HAP-1 (cell line): Measurements from ENCODE around the gene TUBGCP5.

Experiments
- DNase-seq, 2 experiments: peaks; one replicate each; pipeline ENCODE4 v3.0.0-alpha.2; 2016 to 2020; ENCODE audit warnings: low spot score in 2 of 2
- H3K27me3 ChIP-seq: fragments of 250-450 bp; sonication (Bioruptor Pico); 2 replicates; pipeline ENCODE4 v1.5.1; 2020; ENCODE audit warnings: low read depth, mild to moderate bottlenecking, moderate library complexity
- H3K36me3 ChIP-seq: fragments of 250-450 bp; sonication (Bioruptor Pico); replicated peaks from 2 replicates; pipeline ENCODE4 v1.5.1; 2020; ENCODE audit warnings: mild to moderate bottlenecking
- H3K4me1 ChIP-seq: fragments of 250-450 bp; sonication (Bioruptor Pico); 2 replicates; pipeline ENCODE4 v1.5.1; 2020; ENCODE audit warnings: mild to moderate bottlenecking
- H3K4me3 ChIP-seq: fragments of 250-450 bp; sonication (Bioruptor Pico); 2 replicates; pipeline ENCODE4 v1.5.1; 2020; ENCODE audit warnings: mild to moderate bottlenecking, moderate library complexity
- H3K9me3 ChIP-seq: fragments of 250-450 bp; sonication (Bioruptor Pico); 2 replicates; pipeline ENCODE4 v1.5.1; 2020; ENCODE audit warnings: mild to moderate bottlenecking, moderate library complexity
- in situ Hi-C: fragments of 300-500 bp; cut with MboI; formaldehyde crosslinking; loops from 3 replicates; pipeline ENCODE4 v1.14.3; 2020; ENCODE audit warnings: low sequenced_read_pairs, inconsistent platforms, mixed read lengths

Gene TUBGCP5

GRCh38 chr15:22960556-22960955 lies 78.8 kb downstream of the TUBGCP5 start:
- Histone ChIP-seq H3K4me1 (no peaks in the 10 kb centered on the region), H3K36me3 (no peaks in the 10 kb centered on the region), H3K27me3 (no peaks in the 10 kb centered on the region), H3K4me3 (no peak overlapping the region), H3K9me3 (no peaks in the 10 kb centered on the region)
- no peak for DNase-seq
- in situ Hi-C loops = no loop called here

- H3K4me1 ChIP-seq = no peaks in the 10 kb centered on the region
- H3K9me3 ChIP-seq = no peaks in the 10 kb centered on the region
- no peak for DNase-seq
- in situ Hi-C loops = no loop called here
- no peaks in the 10 kb centered on the region for H3K27me3 ChIP-seq
- no peak overlapping the region for H3K4me3 ChIP-seq
- H3K36me3 ChIP-seq = no peaks in the 10 kb centered on the region
Observed at GRCh38 chr15:22960126-22960525, 79.2 kb downstream of the TUBGCP5 start.

DNA sequence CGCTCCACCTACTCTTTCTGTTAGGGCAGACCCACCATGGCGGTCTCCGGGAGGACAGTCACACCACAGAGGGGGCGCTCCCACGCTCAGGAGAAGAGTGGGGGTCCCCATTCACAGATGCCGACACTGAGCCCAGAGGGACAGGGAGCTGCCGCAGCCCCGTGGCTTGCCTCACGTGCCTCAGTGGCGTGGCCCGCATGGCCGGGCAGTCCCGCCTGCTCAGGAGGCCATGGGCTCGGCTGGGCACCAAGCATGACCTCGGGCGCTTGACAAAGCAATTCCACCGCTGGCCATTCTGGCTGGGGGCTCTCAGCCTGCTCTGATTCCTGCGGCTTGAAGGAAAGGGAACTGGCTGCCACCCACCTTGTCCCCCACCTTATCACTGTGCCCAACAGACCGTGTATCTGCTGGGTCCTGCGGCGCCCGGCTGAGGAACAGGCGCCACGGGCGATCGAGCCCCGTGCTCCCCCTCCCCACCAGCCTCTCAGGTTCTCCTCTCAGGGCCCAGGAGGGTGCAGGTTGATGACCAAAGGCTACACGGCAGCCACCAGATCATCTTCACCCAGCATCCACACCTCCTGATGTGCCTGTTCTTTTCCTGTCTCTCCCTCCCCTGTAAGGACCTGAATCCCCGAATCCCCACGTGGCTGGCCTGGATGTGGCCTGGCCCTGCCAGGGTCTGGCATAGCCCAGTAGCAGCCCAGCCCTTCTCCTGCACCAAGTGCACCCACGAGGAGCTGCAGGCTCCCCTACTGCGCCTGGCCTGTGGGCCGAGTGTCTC lies 79.9 kb downstream of the TUBGCP5 start:
- Histone ChIP-seq H3K4me3 (no peak overlapping the region), H3K9me3 (no peaks in the 10 kb centered on the region), H3K4me1 (no peaks in the 10 kb centered on the region), H3K27me3 (no peaks in the 10 kb centered on the region), H3K36me3 (no peaks in the 10 kb centered on the region)
- no peak for DNase-seq
- in situ Hi-C loops = no loop called here

- no peak for DNase-seq
- Histone ChIP-seq H3K36me3 (no peaks in the 10 kb centered on the region), H3K4me1 (no peaks in the 10 kb centered on the region), H3K9me3 (no peaks in the 10 kb centered on the region), H3K4me3 (no peak overlapping the region), H3K27me3 (no peaks in the 10 kb centered on the region)
- in situ Hi-C loops = no loop called here
Observed at GRCh38 chr15:22958487-22959280, 80.7 kb downstream of the TUBGCP5 start.

DNA sequence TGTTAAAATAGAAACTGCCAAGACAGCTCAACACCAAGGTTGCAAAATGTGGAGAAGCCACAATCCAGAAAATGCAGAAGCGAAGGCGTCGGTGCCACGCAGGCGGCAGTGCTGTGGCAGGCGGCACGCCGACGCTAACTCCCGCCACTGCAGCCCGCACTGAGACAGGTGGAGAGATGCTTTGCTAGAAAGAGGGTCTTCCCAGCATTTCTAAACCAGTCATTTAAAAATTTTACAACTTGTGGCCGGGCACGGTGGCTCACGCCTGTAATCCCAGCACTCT lies 82.5 kb downstream of the TUBGCP5 start:
- H3K4me1 ChIP-seq = peaks cover 5% of the 10 kb centered on the region
- in situ Hi-C loops = no loop called here
- no peaks in the 10 kb centered on the region for H3K9me3 ChIP-seq
- no peak overlapping the region for H3K4me3 ChIP-seq
- no peak for DNase-seq
- H3K27me3 ChIP-seq = no peaks in the 10 kb centered on the region
- no peaks in the 10 kb centered on the region for H3K36me3 ChIP-seq

DNA sequence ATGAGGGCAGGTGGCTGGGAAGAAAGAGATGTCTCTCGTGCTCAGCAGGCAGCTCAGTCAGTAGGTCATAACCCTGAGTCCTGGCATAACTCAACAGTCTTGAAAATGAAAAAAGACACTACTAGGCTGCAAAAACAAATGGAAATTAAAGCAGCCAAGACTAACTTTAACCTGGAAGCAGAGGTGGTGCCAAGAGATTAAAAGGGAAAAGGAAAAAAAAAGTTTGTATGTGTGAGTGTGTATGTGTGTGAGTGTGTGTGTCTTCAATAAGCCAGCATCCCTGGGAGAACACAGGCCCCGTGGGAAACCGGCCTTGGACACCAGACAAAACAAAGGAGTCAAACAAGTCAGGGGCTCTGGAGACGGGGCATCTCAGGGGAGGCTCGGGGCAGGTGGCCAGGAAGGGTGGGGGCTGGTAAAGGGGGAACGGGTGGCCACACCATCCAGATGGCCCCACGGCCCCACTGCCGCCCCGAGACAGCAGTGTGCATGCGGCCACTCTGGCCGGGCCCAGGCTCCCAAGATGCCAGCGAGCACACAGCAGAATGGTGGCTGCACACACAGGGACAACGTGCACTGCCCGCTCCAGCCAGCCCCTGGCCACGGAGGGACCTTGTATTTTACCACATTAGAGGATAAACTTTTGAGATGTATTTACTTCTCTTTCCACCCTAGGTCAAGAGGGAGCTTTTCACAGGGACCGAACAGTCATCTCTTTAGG lies 83.0 kb downstream of the TUBGCP5 start:
- no peak for DNase-seq
- no peaks in the 10 kb centered on the region for H3K36me3 ChIP-seq
- no peaks in the 10 kb centered on the region for H3K9me3 ChIP-seq
- H3K4me3 ChIP-seq = no peak overlapping the region
- in situ Hi-C loops = no loop called here
- peaks cover 5% of the 10 kb centered on the region for H3K4me1 ChIP-seq
- no peaks in the 10 kb centered on the region for H3K27me3 ChIP-seq

DNA sequence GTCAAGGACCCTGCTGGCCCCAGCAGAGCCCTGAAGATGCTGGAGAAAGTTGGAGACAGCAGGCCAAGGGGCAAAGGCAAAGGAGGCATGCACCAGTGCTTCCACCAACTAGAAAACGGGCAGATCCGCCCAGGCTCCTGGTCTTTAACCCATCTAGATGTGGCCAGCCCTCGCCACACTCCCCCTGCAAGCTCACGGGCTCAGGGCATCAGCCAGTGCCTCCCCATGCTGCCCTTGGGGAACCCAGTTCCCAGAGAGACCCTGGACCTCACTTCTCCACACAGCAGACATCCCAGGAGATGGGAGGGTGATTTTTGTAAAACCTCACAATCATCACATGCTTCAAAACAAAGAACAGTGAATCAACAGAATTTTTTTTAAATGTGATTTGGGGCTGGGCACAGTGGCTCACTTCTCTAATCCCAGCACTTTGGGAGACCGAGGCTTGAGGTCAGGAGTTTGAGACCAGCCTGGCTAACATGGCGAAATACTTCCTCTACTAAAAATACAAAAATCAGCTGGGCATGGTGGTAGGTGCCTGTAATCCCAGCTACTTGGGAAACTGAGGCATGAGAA lies 83.7 kb downstream of the TUBGCP5 start:
- no peaks in the 10 kb centered on the region for H3K27me3 ChIP-seq
- H3K36me3 ChIP-seq = no peaks in the 10 kb centered on the region; the same call in 1 of the 2 replicates
- in situ Hi-C loops = no loop called here
- peaks cover 5% of the 10 kb centered on the region for H3K4me1 ChIP-seq
- H3K4me3 ChIP-seq = no peak overlapping the region
- H3K9me3 ChIP-seq = no peaks in the 10 kb centered on the region
- DNase-seq = no peak

DNA sequence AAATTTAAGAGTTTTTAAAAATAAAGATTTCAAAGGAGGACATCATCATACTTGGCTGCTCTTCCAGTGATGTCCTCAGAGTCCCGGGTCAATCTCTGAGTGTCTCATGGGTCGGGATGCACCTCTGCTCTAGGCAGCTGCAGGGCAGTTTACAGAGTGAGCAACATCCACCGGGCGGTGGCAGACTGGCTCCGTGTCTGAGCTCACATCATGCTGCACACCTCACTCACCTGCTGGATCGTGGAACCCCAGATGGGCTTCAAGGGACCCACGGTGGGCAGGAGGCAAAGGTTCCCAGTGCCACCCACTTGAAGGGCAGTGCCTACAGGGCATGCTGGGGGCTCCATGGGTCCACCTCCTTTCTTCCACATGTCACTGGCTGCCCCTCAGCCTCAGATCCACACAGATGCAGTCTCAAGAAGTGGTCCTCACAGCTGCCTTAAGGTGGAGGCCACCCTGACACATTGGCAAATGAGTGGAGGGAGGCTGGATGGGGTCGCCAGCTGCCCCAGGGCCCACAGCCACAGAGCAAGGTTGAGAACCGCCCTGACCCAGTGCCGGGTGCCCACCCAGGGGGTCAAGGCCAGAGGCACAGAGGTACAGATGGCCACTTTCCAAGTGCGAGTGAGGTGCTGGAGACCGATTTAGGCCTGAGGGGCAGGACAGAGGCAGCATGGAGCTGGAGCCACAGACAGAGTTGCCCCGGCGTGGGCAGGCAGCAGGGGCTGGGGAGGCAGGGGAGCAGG lies 84.4 kb downstream of the TUBGCP5 start:
- DNase-seq = no peak
- Histone ChIP-seq H3K36me3 (no peaks in the 10 kb centered on the region; the same call in 1 of the 2 replicates), H3K27me3 (no peaks in the 10 kb centered on the region), H3K4me3 (no peak overlapping the region), H3K9me3 (no peaks in the 10 kb centered on the region), H3K4me1 (peaks cover 9% of the 10 kb centered on the region)
- in situ Hi-C loops = no loop called here

DNA sequence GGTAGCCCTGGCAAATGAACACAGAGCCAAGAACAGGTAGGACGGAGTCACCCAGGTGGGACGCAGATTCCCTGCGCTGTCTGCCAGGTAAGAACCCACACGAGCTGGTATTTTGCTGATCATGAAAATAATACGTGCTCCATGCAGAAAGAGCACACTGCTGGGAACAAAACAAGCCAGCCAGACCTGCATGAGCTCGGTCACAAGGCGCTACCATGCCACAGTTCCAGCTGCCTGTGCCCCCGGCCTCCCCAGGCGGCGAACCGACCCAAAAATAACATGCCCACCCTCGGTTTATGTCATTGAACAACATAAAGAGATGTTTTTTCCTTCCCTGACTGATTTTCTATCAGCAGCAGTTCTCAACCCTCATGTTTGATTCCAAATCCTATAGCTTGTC lies 85.0 kb downstream of the TUBGCP5 start:
- Histone ChIP-seq H3K27me3 (no peaks in the 10 kb centered on the region), H3K4me3 (no peak overlapping the region), H3K4me1 (peaks cover 15% of the 10 kb centered on the region), H3K36me3 (no peaks in the 10 kb centered on the region; the same call in 1 of the 2 replicates), H3K9me3 (no peaks in the 10 kb centered on the region)
- in situ Hi-C loops = no loop called here
- DNase-seq = no peak

GRCh38 chr15:22952796-22953579 lies 86.4 kb downstream of the TUBGCP5 start:
- no peaks in the 10 kb centered on the region for H3K9me3 ChIP-seq
- peaks cover 16% of the 10 kb centered on the region for H3K4me1 ChIP-seq
- H3K36me3 ChIP-seq = no peaks in the 10 kb centered on the region; the same call in 1 of the 2 replicates
- H3K27me3 ChIP-seq = no peaks in the 10 kb centered on the region
- no peak overlapping the region for H3K4me3 ChIP-seq
- in situ Hi-C loops = no loop called here
- peak in 1 of 2 experiments; percentile 27 for DNase-seq

GRCh38 chr15:22951381-22952280 lies 87.7 kb downstream of the TUBGCP5 start:
- H3K9me3 ChIP-seq = no peaks in the 10 kb centered on the region

GRCh38 chr15:22951031-22951380 lies 88.4 kb downstream of the TUBGCP5 start:
- H3K4me3 ChIP-seq = no peak overlapping the region
- no peaks in the 10 kb centered on the region for H3K27me3 ChIP-seq
- in situ Hi-C loops = no loop called here
- peaks cover 16% of the 10 kb centered on the region for H3K4me1 ChIP-seq
- H3K9me3 ChIP-seq = no peaks in the 10 kb centered on the region
- no peaks in the 10 kb centered on the region; the same call in 1 of the 2 replicates for H3K36me3 ChIP-seq
- no peak for DNase-seq

More at GRCh38 chr15:22951381-22952280, 87.7 kb downstream of the TUBGCP5 start:
- in situ Hi-C loops = no loop called here
- no peaks in the 10 kb centered on the region; the same call in 1 of the 2 replicates for H3K36me3 ChIP-seq
- no peak overlapping the region for H3K4me3 ChIP-seq
- H3K27me3 ChIP-seq = no peaks in the 10 kb centered on the region
- DNase-seq = no peak
- peaks cover 16% of the 10 kb centered on the region for H3K4me1 ChIP-seq
